ENCODE measurements around the gene INTS2. TPM values are rescaled to one million over a fixed set of nuclear protein-coding genes. Genes with fewer than 3 reads are reported as not detected.

INTS2 gene
- total RNA-seq, 1 donor from 2014 or later = 41.6 TPM

DNA sequence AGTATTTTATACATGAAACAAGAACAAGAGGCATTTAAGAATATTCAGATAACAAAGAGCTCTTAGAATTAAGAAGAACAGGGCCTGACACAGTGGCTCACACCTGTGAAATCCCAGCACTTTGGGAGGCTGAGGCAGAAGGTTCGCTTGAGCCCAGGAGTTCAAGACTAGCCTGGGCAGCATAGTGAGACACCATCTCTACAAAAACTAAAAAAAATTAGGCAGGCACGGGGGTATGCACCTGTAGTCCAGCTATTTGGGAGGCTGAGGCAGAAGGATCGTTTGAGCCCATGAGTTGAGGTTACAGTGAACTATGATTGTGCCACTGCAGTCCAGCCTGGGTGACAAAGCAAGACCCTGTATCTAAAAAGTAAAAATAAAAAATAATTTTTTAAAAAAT is 52.0 kb downstream of the INTS2 start:
- Histone ChIP-seq H3K9me3 (ENCODE audit: low read depth) (no peaks in the 10 kb centered on the region), H3K27ac (no peak overlapping the region), H3K27me3 (no peaks in the 10 kb centered on the region), H3K4me1 (no peaks in the 10 kb centered on the region), H4K20me1 (ENCODE audit: low read depth) (no peaks in the 10 kb centered on the region), H3K9ac (no peak overlapping the region), H2AFZ (replicated peaks) (no peak overlapping the region), H3K79me2 (ENCODE audit: low read depth) (no peaks in the 10 kb centered on the region), H3K4me2 (no peak overlapping the region), H3F3A (ENCODE audit: low read depth) (no peaks in the 10 kb centered on the region), H3K4me3 (no peak overlapping the region), H3K36me3 (peaks cover 12% of the 10 kb centered on the region)
- DNase-seq (ENCODE audit: low spot score) = no peak
- no peak overlapping the region for H3K27ac Mint-ChIP-seq
- peaks cover 8% of the 10 kb centered on the region for H3K36me3 Mint-ChIP-seq
- H3K9me3 Mint-ChIP-seq = no peaks in the 10 kb centered on the region
- TF ChIP-seq EZH2phosphoT487 (IDR thresholded peaks at IDR 0.05) = no peak
- TF ChIP-seq EZH2 (IDR thresholded peaks at IDR 0.05) = no peak
- TF ChIP-seq, protein P1, sequence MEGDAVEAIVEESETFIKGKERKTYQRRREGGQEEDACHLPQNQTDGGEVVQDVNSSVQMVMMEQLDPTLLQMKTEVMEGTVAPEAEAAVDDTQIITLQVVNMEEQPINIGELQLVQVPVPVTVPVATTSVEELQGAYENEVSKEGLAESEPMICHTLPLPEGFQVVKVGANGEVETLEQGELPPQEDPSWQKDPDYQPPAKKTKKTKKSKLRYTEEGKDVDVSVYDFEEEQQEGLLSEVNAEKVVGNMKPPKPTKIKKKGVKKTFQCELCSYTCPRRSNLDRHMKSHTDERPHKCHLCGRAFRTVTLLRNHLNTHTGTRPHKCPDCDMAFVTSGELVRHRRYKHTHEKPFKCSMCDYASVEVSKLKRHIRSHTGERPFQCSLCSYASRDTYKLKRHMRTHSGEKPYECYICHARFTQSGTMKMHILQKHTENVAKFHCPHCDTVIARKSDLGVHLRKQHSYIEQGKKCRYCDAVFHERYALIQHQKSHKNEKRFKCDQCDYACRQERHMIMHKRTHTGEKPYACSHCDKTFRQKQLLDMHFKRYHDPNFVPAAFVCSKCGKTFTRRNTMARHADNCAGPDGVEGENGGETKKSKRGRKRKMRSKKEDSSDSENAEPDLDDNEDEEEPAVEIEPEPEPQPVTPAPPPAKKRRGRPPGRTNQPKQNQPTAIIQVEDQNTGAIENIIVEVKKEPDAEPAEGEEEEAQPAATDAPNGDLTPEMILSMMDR (IDR thresholded peaks at IDR 0.05) = no peak
- H3K4me1 Mint-ChIP-seq = no peaks in the 10 kb centered on the region
- H3K4me3 Mint-ChIP-seq = no peak overlapping the region
- no peaks in the 10 kb centered on the region for H3K27me3 Mint-ChIP-seq (ENCODE audit: insufficient read depth, low read depth)

DNA sequence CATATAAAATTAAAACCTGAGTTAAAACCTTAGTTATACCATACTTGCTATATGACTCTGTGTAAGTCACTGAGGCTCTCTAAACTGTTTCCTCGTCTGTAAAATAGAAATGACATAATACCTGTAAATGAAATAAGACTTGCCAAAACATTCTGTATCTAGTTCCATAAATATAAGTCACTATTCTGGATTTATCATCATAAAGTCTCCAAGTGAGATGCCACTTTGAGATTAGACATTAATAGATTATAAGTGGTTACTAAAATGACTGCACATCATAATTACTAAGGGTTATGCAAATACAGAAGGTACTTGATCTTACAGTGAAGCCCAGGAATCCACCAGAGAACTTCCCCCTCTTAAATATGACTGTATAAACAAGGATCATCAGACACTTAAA is 52.5 kb downstream of the INTS2 start:
- Histone ChIP-seq H3K79me2 (ENCODE audit: low read depth) (no peaks in the 10 kb centered on the region), H4K20me1 (ENCODE audit: low read depth) (no peaks in the 10 kb centered on the region), H3K4me3 (no peak overlapping the region), H3K27ac (no peak overlapping the region), H3K36me3 (peaks cover 17% of the 10 kb centered on the region), H3K27me3 (no peaks in the 10 kb centered on the region), H3K4me1 (no peaks in the 10 kb centered on the region), H3K9me3 (ENCODE audit: low read depth) (no peaks in the 10 kb centered on the region), H2AFZ (replicated peaks) (no peak overlapping the region), H3F3A (ENCODE audit: low read depth) (peaks cover 2% of the 10 kb centered on the region), H3K9ac (no peak overlapping the region), H3K4me2 (no peak overlapping the region)
- Mint-ChIP-seq H3K27ac (no peak overlapping the region), H3K27me3 (ENCODE audit: insufficient read depth, low read depth) (no peaks in the 10 kb centered on the region), H3K36me3 (peaks cover 8% of the 10 kb centered on the region), H3K4me3 (no peak overlapping the region), H3K9me3 (no peaks in the 10 kb centered on the region), H3K4me1 (no peaks in the 10 kb centered on the region)
- TF ChIP-seq EZH2 (IDR thresholded peaks at IDR 0.05) (no peak), EZH2phosphoT487 (IDR thresholded peaks at IDR 0.05) (no peak)
- TF ChIP-seq, protein P1 (IDR thresholded peaks at IDR 0.05) = no peak
- DNase-seq (ENCODE audit: low spot score) = no peak

DNA sequence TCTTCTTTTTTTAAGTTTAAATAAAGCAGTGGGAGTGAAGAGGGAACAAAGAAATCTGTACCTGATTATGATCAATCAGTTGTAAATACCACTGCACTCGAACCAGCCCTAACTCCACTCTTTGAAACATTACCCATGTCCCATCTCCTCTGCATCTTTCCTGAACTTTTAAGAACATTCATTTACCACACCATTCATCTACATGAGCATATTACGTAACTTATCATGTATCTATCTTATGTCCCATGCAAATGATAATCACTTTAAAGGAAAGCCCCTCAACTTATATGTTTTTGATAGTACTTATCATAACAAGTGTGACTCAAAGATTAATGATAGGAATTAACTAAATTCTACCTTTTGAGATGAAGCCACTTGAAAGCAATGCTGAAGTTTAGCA is 53.7 kb downstream of the INTS2 start:
- Histone ChIP-seq H3K27me3 (no peaks in the 10 kb centered on the region), H3K36me3 (peaks cover 23% of the 10 kb centered on the region), H3K79me2 (ENCODE audit: low read depth) (no peaks in the 10 kb centered on the region), H3K4me2 (no peak overlapping the region), H3K9me3 (ENCODE audit: low read depth) (no peaks in the 10 kb centered on the region), H4K20me1 (ENCODE audit: low read depth) (no peaks in the 10 kb centered on the region), H3K4me3 (no peak overlapping the region), H3K9ac (no peak overlapping the region), H3K4me1 (no peaks in the 10 kb centered on the region), H3F3A (ENCODE audit: low read depth) (peaks cover 3% of the 10 kb centered on the region), H2AFZ (replicated peaks) (no peak overlapping the region), H3K27ac (no peak overlapping the region)
- TF ChIP-seq, protein P1 (IDR thresholded peaks at IDR 0.05) = no peak
- TF ChIP-seq EZH2 (IDR thresholded peaks at IDR 0.05) (no peak), EZH2phosphoT487 (IDR thresholded peaks at IDR 0.05) (no peak)
- Mint-ChIP-seq H3K36me3 (peaks cover 13% of the 10 kb centered on the region), H3K4me3 (no peak overlapping the region), H3K9me3 (no peaks in the 10 kb centered on the region), H3K4me1 (no peaks in the 10 kb centered on the region), H3K27me3 (ENCODE audit: insufficient read depth, low read depth) (no peaks in the 10 kb centered on the region), H3K27ac (no peak overlapping the region)
- DNase-seq (ENCODE audit: low spot score) = no peak
